ENCODE data around the gene SLFN14.
"Not testable (repeated sequence)": the region's sequence is repeated elsewhere in the genome, so short reads cannot be mapped to it uniquely, and the experiment has no call there.

The SLFN14 gene

DNA sequence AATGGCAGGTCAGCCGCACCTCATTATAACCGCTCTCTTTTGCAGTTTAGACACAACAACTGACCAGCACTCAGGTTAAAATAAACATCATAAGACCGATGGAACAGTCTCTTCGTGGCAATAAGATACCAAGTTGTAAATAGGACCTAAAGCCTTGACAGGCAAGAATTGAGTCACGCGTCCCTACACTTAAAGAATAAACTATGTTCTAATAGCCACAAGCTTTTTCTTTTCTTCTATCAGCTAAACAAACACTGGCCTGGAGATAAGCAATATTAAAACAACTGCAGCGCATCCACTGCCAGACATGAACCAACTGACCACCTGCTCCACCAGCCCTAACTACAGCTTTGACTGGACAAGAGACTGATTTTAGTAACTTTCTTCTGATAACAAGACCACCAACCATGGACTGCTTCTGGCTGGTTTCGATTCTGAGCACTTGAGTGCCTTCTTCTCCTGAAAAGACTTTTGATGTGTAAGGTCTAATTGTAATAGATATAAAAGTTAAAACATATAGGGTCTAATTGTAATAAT lies 40.6 kb downstream of the SLFN14 start:
- no peak for DNase-seq

DNA sequence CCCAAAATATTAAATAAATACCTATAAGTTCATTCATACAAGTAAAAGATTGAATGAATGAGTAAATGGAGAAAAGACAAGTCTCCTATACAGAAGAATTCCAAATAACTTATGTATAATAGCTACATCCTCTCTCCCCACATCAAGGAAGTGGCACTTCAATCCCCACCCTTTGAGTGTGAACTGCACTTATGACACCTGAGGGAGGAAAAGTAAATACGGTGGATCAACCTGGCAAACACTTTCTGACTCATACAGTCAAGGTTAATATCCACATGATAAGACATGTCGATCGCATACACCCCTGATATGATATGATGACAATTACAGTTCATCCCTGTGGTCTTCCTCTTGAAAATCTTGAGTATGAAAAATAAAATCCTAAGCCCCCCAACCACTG lies 41.2 kb downstream of the SLFN14 start:
- no peak for DNase-seq

DNA sequence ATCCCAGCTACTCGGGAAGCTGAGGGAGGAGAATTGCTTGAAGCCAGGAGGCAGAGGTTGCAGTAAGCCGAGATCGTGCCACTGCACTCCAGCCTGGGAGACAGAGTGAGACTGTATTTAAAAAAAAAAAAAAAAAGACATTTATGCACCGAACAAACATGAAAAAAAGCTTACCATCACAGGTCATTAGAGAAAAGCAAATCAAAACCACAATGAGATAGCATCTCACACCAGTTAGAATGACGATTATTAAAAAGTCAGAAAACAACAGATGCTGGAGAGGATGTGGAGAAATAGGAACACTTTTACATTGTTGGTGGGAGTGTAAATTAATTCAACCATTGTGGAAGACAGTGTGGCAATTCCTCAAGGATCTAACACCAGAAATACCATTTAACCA lies 42.2 kb downstream of the SLFN14 start:
- not testable (repeated sequence) for DNase-seq

DNA sequence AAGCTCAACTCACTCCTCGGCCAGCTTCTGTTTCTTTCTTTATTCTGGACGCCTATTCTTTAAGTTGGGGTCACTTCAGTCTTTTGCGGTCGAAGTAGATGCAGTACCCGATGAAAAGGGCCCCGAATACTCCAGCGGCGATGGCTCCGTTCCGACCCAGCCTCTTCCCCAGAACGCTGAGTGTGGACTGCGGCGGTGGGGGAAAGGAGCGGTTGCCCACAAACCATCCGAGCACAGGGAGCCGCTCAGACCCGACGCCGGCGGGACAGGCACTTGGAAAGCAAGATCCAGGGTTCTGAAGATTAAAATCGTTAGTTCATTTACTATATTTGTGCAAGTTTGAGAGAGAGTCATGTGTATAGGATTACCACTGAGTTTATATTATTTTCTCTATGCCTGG lies 45.6 kb downstream of the SLFN14 start:
- no peak for DNase-seq

DNA sequence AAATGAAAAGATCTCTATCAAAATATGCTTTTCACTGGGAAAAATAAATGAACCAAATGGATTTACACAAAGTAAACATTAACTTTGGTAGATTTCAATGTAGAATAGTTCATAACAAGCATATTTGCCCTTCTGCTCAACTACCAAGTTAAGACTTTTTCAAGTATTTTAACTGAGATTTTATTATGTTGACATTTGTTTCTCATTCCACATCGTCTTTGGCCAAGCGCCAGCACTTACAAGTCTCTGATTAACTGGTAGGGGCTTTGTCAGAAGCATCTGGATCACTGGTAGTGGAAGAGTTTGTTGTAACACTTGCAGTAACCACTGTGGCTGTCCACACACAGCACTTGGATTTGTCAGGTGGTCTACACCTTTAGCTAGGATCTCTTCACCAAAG lies 46.1 kb downstream of the SLFN14 start:
- no peak for DNase-seq

All from islet precursor cell (in vitro differentiated cells).